Astrocyte of the hippocampus (primary cell): ENCODE results near the gene MVK.
"Not testable (repeated sequence)": the region's sequence is repeated elsewhere in the genome, so short reads cannot be mapped to it uniquely, and the experiment has no call there.

Experiments used
- DNase-seq: peaks from one replicate; pipeline ENCODE4 v3.0.0; 2011; ENCODE audit warnings: low read depth, low spot score

Gene MVK

GRCh38 chr12:109589691-109590245 is 16.2 kb downstream of the MVK start:
- no peak for DNase-seq

GRCh38 chr12:109590566-109590965 is 17.0 kb downstream of the MVK start:
- no peak for DNase-seq

GRCh38 chr12:109591041-109591440 is 17.4 kb downstream of the MVK start:
- DNase-seq: no peak

- no peak for DNase-seq
These were observed 18.8 kb downstream of the MVK start for GRCh38 chr12:109592195-109592904.

GRCh38 chr12:109592905-109593272 is 19.3 kb downstream of the MVK start:
- no peak for DNase-seq

- DNase-seq: no peak
These were observed 21.1 kb downstream of the MVK start for GRCh38 chr12:109594556-109595317.

GRCh38 chr12:109595321-109595902 is 21.8 kb downstream of the MVK start:
- DNase-seq: no peak

- DNase-seq: no peak
These were observed 23.0 kb downstream of the MVK start for GRCh38 chr12:109596418-109597244.

GRCh38 chr12:109597414-109597794 is 23.8 kb downstream of the MVK start:
- DNase-seq: no peak

- DNase-seq: peak; percentile 91
These were observed 24.3 kb downstream of the MVK start for GRCh38 chr12:109597795-109598427.

GRCh38 chr12:109598428-109598854 is 24.8 kb downstream of the MVK start:
- DNase-seq: no peak

- no peak for DNase-seq
These were observed 25.5 kb downstream of the MVK start for GRCh38 chr12:109599087-109599486.

GRCh38 chr12:109600481-109600880 is 26.9 kb downstream of the MVK start:
- DNase-seq: no peak

GRCh38 chr12:109600995-109601394 is 27.4 kb downstream of the MVK start:
- DNase-seq: no peak

- no peak for DNase-seq
These were observed 28.0 kb downstream of the MVK start for GRCh38 chr12:109601557-109601956.

GRCh38 chr12:109602132-109602531 is 28.5 kb downstream of the MVK start:
- DNase-seq: not testable (repeated sequence)

GRCh38 chr12:109604132-109604585 is 30.6 kb downstream of the MVK start:
- DNase-seq: no peak

- no peak for DNase-seq
These were observed 31.4 kb downstream of the MVK start for GRCh38 chr12:109605016-109605415.

GRCh38 chr12:109605599-109606228 is 32.1 kb downstream of the MVK start:
- no peak for DNase-seq

GRCh38 chr12:109606320-109607028 is 32.9 kb downstream of the MVK start:
- DNase-seq: peak; percentile 76
